ENCODE data around the gene GABRG3.

The GABRG3 gene

GRCh38 chr15:26970712-26971210 lies at the start of gene GABRG3:
TSS of gene GABRG3 (plus strand) at chr15:26971181.
- DNase-seq (ENCODE audit: low read depth in 2 of 2): no peak

GRCh38 chr15:26921433-26921832 lies 49.5 kb upstream of the GABRG3 start:
- no peak for DNase-seq (ENCODE audit: low read depth in 2 of 2)

GRCh38 chr15:26926081-26926480 lies 44.9 kb upstream of the GABRG3 start:
- no peak for DNase-seq (ENCODE audit: low read depth in 2 of 2)

- DNase-seq (ENCODE audit: low read depth in 2 of 2): no peak
These were observed 42.9 kb upstream of the GABRG3 start for GRCh38 chr15:26928051-26928450.

- DNase-seq (ENCODE audit: low read depth in 2 of 2): no peak
These were observed 41.4 kb upstream of the GABRG3 start for GRCh38 chr15:26929588-26929987.

GRCh38 chr15:26934848-26935247 lies 36.1 kb upstream of the GABRG3 start:
- no peak for DNase-seq (ENCODE audit: low read depth in 2 of 2)

GRCh38 chr15:26935322-26935721 lies 35.7 kb upstream of the GABRG3 start:
- DNase-seq (ENCODE audit: low read depth in 2 of 2): no peak

GRCh38 chr15:26936502-26936901 lies 34.5 kb upstream of the GABRG3 start:
- no peak for DNase-seq (ENCODE audit: low read depth in 2 of 2)

GRCh38 chr15:26937134-26937533 lies 33.8 kb upstream of the GABRG3 start:
- no peak for DNase-seq (ENCODE audit: low read depth in 2 of 2)

GRCh38 chr15:26939398-26939797 lies 31.6 kb upstream of the GABRG3 start:
- no peak for DNase-seq (ENCODE audit: low read depth in 2 of 2)

- DNase-seq (ENCODE audit: low read depth in 2 of 2): no peak
These were observed 29.5 kb upstream of the GABRG3 start for GRCh38 chr15:26941489-26941888.

- no peak for DNase-seq (ENCODE audit: low read depth in 2 of 2)
These were observed 27.1 kb upstream of the GABRG3 start for GRCh38 chr15:26943866-26944265.

- no peak for DNase-seq (ENCODE audit: low read depth in 2 of 2)
These were observed 25.9 kb upstream of the GABRG3 start for GRCh38 chr15:26945046-26945445.

- no peak for DNase-seq (ENCODE audit: low read depth in 2 of 2)
These were observed 21.0 kb upstream of the GABRG3 start for GRCh38 chr15:26950001-26950400.

- no peak for DNase-seq (ENCODE audit: low read depth in 2 of 2)
These were observed 16.6 kb upstream of the GABRG3 start for GRCh38 chr15:26954403-26954802.

- no peak for DNase-seq (ENCODE audit: low read depth in 2 of 2)
These were observed 3.2 kb upstream of the GABRG3 start for GRCh38 chr15:26967719-26968269.

- no peak for DNase-seq (ENCODE audit: low read depth in 2 of 2)
These were observed 2.2 kb upstream of the GABRG3 start for GRCh38 chr15:26968806-26969205.

GRCh38 chr15:26971271-26972018 lies 464 bp downstream of the GABRG3 start:
- DNase-seq (ENCODE audit: low read depth in 2 of 2): no peak

- no peak for DNase-seq (ENCODE audit: low read depth in 2 of 2)
These were observed 1.7 kb downstream of the GABRG3 start for GRCh38 chr15:26972636-26973035.

GRCh38 chr15:26974120-26974780 lies 3.3 kb downstream of the GABRG3 start:
- no peak for DNase-seq (ENCODE audit: low read depth in 2 of 2)

- no peak for DNase-seq (ENCODE audit: low read depth in 2 of 2)
These were observed 10.5 kb downstream of the GABRG3 start for GRCh38 chr15:26981492-26981891.

- no peak for DNase-seq (ENCODE audit: low read depth in 2 of 2)
These were observed 12.8 kb downstream of the GABRG3 start for GRCh38 chr15:26983822-26984221.

- no peak for DNase-seq (ENCODE audit: low read depth in 2 of 2)
These were observed 14.1 kb downstream of the GABRG3 start for GRCh38 chr15:26985050-26985449.
